HG03439 (cell line): ENCODE data around the gene RPUSD4.

Experiments
- ATAC-seq: cut with Tn5 transposase; IDR thresholded peaks from one replicate; pipeline ENCODE4 v1.9.1; 2021; ENCODE audit warnings: mild to moderate bottlenecking, moderate library complexity; ENCODE audit not compliant: unreplicated experiment

RPUSD4 gene

GRCh38 chr11:126214441-126214840, 3.0 kb upstream of the RPUSD4 start:
- ATAC-seq: no peak

DNA sequence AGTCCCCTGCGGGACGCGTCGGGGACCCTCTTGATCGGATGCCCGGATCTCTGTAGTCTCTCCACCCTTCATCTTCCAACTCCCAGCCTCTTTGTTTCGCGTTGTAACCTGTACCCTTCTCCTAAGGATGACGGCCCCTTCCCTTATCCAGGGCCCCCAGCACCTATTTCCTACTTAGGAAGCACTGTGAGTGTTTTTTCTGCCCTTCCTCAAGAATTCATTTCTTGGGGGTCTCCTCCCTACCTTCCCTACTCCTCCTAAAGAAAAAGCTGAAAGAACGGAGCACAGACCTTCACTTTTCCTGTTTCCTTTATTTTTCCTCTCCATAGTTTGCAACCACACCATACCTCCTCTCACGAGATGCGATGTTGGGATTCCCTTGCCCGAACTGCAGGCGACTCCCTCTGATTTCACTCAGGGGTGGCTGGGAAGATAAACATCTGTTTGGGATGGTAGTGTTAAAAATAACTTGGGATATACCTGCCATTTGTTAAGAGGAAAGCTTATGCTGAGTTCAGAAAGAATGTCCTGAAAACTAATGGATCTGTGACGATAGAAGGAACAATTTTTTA, 725 bp upstream of the RPUSD4 start:
- no peak for ATAC-seq

DNA sequence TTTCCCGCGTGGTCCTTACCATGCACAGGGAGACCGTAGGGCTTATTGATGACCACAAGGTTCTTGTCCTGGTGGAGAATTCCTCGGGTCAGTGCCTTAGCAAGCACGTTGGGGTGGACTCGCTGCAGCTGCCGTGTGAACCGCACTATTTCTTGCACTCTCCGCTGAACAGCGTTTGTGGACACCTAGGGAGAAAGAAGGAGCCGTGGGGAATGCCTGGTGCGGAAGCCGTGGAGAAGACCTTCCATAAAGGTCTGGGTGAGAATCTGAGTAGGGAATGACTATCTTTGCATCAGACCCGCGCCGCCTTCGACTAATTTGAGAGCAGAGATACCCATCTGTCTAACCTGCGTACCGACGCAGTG, 597 bp downstream of the RPUSD4 start:
- ATAC-seq: no peak

GRCh38 chr11:126207896-126208295, 3.6 kb downstream of the RPUSD4 start:
- no peak for ATAC-seq

GRCh38 chr11:126205359-126205758, 6.1 kb downstream of the RPUSD4 start:
- ATAC-seq: no peak

DNA sequence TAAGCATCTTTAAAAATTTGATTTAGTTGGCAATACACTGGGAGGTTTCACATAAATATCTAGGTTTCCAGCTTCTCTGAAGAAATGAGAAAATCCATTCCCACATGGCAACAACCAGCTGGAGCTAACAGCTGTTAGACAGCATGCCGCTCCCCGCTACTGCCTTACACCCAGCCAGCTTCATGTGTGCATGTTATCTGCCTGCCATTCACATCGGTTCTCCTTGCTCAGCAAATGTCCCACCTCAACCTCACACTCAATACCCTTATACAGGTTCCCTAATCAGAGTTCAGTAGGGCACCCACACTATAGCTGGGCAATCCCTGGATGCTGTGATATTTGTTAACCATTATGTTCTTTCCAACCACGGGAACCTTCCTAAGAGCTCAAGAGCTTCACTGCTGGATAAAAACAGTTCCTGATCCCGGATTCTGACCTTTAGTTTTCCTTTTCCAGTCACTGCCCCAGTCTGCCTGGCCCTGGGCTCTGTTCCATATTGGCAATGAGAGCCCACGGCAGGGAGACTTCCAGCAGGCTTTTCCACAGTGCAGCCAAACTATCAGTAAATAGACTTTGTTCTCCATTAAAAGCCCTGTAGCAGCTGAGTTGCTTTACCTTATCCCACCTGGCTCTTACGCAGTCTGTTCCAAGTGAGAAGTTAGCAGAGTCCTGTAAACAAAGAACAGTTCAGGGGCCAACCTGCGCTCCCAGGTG, 8.6 kb downstream of the RPUSD4 start:
- ATAC-seq: no peak

- ATAC-seq: no peak
Observed at GRCh38 chr11:126198648-126199047, 12.8 kb downstream of the RPUSD4 start.

DNA sequence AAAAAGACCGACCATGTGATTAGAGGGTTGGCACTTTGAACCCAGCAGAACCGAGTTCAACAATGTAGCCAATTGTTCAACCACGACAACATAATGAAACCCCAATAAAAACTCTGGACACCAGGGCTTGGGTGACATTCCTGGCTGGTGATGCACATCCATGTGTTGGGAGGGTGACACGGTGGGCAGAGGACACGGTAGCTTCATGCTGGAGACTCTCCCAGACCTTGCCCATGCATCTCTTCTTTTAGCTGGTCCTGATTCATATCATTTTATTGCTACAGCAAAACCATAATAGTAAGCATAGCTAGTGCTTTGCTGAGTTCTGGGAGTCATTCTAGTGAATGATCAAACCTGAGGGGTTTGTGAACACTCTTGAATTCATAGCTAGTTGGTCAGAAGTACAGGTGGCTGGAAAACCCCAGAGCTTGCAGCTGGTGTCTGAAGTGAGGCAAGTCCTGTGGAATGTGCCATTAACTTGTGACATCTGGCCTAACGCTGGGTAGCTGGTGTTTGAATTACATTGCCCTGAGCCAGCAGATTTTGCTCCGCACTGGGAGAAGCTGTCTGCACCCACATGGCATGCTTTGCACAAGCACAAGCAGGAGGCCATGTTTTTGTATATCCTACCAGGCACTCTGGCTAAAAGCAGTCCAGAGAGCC, 14.0 kb downstream of the RPUSD4 start:
- no peak for ATAC-seq

DNA sequence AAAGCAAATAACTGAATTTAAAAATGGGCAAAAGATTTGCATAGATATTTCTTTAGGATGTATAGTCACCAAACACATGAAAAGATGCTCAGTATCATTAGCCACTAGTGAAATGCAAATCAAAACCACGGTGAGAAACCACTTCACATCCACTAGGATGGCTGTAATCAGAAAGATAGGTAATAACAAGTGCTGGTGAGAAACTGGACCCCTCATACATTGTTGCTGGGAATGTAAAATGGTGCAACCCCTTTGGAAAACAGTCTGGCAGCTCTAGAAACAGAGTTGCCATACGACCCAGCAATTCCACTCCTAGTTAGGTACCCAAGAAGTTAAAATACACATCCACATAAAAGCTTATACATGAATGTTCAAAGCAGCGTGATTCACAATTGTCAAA, 16.3 kb downstream of the RPUSD4 start:
- no peak for ATAC-seq

DNA sequence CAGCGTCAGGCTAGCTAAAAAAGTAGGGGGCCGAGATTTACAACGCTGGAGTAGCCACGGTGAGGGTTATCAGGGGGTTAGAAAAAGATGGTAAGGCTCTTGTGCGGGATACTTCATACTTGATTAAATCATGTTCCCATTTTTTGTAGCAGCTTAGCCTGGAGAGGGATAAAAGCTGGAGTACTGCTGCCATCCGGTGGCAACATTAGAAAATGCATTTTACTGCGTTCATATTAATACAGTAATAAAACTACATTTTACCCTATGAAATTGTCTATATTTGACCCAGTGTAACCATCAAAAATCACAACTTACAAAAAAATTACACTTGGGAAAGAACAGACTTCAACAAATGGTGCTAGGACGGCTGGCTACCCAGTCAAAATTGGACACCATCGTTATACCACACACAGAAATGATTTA, 17.3 kb downstream of the RPUSD4 start:
- ATAC-seq: no peak

DNA sequence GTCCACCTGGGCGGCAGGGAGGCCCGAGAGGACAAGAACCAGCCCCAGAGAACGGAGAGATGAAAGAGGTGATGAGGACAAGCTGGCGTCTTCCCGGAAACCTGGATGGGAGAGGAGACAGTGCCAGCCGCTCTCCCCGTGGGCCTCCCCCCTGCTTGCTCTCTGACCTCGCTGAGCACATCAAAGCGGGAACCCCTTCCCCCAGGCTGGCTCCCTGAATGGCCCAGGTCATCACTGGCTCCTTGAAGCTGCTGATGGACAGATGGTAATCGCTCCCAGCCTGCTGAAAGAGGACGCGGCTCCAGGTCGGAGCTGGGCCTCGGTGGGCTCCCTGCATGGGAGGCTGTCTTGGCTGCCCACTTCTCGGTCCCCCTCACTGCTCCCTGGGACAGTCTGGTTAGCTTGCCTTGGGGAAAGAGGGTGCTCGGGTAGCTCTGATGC, 18.4 kb downstream of the RPUSD4 start:
- no peak for ATAC-seq

- ATAC-seq: no peak
Observed at GRCh38 chr11:126192361-126192760, 19.1 kb downstream of the RPUSD4 start.

- no peak for ATAC-seq
Observed at GRCh38 chr11:126191379-126192073, 19.9 kb downstream of the RPUSD4 start.

DNA sequence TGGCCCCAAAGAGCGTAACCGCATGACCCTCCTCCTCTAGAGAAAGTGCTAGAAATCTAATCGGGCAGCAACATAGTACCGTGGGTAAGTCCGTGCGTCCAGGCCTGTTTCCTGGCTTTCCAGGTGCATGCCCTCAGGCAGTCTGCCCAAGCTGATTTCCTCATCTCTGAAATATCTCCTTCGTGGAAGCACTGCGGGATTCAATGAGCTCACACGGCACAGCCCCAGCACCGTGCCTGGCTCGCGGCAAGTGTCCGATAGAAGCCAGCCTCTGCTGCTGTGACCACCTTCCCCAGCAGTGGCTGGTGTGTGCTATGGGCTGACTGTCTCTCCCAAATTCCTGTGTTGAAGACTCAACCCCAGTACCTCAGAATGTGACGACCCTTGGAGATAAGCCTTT, 20.7 kb downstream of the RPUSD4 start:
- ATAC-seq: no peak

- ATAC-seq: peak; percentile 75
Observed at GRCh38 chr11:126189109-126189929, 22.1 kb downstream of the RPUSD4 start.

GRCh38 chr11:126188332-126189108, 22.9 kb downstream of the RPUSD4 start:
- ATAC-seq: peak; percentile 63

DNA sequence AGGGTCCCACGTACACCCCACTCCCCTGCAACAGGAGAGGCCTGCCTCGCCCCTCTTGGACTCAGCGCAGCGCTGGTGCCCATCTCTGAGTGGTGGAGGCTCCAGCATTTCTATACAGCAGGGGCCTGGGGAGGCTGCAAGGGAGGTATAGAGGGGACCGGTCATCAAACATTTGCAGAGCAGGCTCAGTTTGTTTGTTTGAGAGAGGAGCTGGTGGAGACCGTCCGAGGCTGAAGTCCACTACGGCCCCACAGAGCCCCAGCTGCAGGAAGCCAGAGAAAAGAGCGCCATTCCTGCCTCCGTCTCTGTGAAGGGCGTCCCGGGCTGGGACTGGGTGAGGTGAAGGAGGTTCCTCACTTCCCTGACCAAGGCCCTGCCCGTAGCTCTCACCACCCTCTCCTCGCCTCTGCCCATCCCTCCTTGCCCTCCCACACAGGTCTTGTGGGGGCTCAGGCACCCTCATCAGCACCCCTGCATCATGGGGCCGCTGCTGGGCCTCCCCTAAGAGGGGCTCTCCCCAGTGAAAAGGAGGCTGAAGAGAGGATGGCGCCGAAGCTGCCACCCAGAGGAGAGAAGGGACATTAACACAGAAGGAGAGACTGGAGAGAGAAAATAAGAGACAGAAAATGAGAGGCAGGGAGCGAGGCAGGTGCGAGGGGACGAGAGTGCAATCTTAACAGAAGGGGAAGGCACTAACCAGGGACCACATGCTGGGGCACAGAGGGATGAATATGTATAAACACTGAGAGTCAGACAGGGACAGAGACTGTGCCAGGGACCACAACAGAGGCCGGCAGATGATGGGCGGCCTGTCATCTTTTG, 24.5 kb downstream of the RPUSD4 start:
- no peak for ATAC-seq

DNA sequence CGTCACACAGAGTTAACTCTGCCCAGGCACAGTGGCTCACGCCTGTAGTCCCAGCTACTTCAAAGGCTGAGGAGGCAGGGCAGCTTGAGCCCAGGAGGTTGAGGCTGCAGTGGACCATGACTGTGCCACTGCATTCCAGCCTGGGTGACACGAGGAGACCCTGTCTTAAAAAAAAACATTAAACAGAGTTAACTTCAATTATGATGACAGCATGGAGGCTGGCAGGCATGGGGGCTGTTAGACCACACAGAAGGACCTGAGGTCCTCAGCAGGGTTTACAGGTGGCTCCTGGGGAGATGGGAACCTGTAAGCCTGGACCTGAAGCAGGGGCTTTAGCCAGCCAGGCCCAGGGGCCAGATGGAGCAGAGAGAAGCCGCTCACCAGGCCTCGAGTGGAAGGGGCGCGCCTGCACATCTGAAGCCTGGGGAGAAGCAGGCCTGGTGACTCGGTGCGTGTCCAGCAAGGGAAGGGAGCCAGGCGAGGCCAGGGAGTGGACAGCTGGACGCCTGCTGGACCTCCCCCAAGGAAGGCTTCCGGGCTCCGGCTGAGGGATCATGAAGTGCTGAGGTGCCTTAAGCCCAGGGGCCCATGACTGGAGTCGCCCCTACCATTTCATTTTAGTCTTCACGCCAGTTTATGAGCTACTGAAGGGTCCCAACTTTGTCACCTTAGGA, 25.3 kb downstream of the RPUSD4 start:
- ATAC-seq: no peak
